ENCODE measurements around the gene AMZ2. TPM values are rescaled to one million over a fixed set of nuclear protein-coding genes. Genes with fewer than 3 reads are reported as not detected.

AMZ2 gene
- total RNA-seq, 1 experiment from 2014 or later: 62.2 TPM

- H3K27ac Mint-ChIP-seq (ENCODE audit: unreplicated experiment): no peak overlapping the region
- TF ChIP-seq, protein P1, sequence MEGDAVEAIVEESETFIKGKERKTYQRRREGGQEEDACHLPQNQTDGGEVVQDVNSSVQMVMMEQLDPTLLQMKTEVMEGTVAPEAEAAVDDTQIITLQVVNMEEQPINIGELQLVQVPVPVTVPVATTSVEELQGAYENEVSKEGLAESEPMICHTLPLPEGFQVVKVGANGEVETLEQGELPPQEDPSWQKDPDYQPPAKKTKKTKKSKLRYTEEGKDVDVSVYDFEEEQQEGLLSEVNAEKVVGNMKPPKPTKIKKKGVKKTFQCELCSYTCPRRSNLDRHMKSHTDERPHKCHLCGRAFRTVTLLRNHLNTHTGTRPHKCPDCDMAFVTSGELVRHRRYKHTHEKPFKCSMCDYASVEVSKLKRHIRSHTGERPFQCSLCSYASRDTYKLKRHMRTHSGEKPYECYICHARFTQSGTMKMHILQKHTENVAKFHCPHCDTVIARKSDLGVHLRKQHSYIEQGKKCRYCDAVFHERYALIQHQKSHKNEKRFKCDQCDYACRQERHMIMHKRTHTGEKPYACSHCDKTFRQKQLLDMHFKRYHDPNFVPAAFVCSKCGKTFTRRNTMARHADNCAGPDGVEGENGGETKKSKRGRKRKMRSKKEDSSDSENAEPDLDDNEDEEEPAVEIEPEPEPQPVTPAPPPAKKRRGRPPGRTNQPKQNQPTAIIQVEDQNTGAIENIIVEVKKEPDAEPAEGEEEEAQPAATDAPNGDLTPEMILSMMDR (IDR thresholded peaks at IDR 0.05; ENCODE audit: unreplicated experiment): no peak
- H3K9me3 Mint-ChIP-seq (ENCODE audit: low read depth, unreplicated experiment): no peaks in the 10 kb centered on the region
- peaks cover 26% of the 10 kb centered on the region for H3K27me3 Mint-ChIP-seq (ENCODE audit: unreplicated experiment)
- CTCF ChIA-PET: no interaction called here
- no peaks in the 10 kb centered on the region for H3K36me3 Mint-ChIP-seq (ENCODE audit: insufficient read depth, unreplicated experiment)
- BruUV-seq (replicated peaks): no TSS peak
- DNase-seq: no peak
- no peaks in the 10 kb centered on the region for H3K4me1 Mint-ChIP-seq (ENCODE audit: low read depth, unreplicated experiment)
- no peak overlapping the region for H3K4me3 Mint-ChIP-seq (ENCODE audit: low read depth, unreplicated experiment)
- intact Hi-C loops (cut with micrococcal nuclease; ENCODE audit: unreplicated experiment): no loop called here
Measured at GRCh38 chr17:68299817-68300216, 52.0 kb downstream of the AMZ2 start.

- no peak for DNase-seq
- H3K27ac Mint-ChIP-seq (ENCODE audit: unreplicated experiment): no peak overlapping the region
- CTCF ChIA-PET: interaction anchor here (0.8 kb wide), 1 partner anchor 9 kb away, joined by 3 read pairs; no protein-coding TSS in a partner anchor
Measured at GRCh38 chr17:68301438-68301959, 53.7 kb downstream of the AMZ2 start.

GRCh38 chr17:68302066-68302564, 54.3 kb downstream of the AMZ2 start:
- DNase-seq: no peak
- Mint-ChIP-seq H3K4me1 (ENCODE audit: low read depth, unreplicated experiment) (no peaks in the 10 kb centered on the region), H3K27me3 (ENCODE audit: unreplicated experiment) (peaks cover 15% of the 10 kb centered on the region), H3K27ac (ENCODE audit: unreplicated experiment) (no peak overlapping the region), H3K36me3 (ENCODE audit: insufficient read depth, unreplicated experiment) (no peaks in the 10 kb centered on the region), H3K9me3 (ENCODE audit: low read depth, unreplicated experiment) (no peaks in the 10 kb centered on the region), H3K4me3 (ENCODE audit: low read depth, unreplicated experiment) (no peak overlapping the region)
- no TSS peak for BruUV-seq (replicated peaks)
- CTCF ChIA-PET: interaction anchor here (0.8 kb wide), 1 partner anchor 10 kb away, joined by 3 read pairs; no protein-coding TSS in a partner anchor
- TF ChIP-seq, protein P1 (IDR thresholded peaks at IDR 0.05; ENCODE audit: unreplicated experiment): no peak
- intact Hi-C loops (cut with micrococcal nuclease; ENCODE audit: unreplicated experiment): no loop called here

More at GRCh38 chr17:68301438-68301959, 53.7 kb downstream of the AMZ2 start:
- H3K4me1 Mint-ChIP-seq (ENCODE audit: low read depth, unreplicated experiment): no peaks in the 10 kb centered on the region
- no peaks in the 10 kb centered on the region for H3K9me3 Mint-ChIP-seq (ENCODE audit: low read depth, unreplicated experiment)
- no peaks in the 10 kb centered on the region for H3K36me3 Mint-ChIP-seq (ENCODE audit: insufficient read depth, unreplicated experiment)
- TF ChIP-seq, protein P1 (IDR thresholded peaks at IDR 0.05; ENCODE audit: unreplicated experiment): no peak
- intact Hi-C loops (cut with micrococcal nuclease; ENCODE audit: unreplicated experiment): no loop called here
- BruUV-seq (replicated peaks): no TSS peak
- H3K27me3 Mint-ChIP-seq (ENCODE audit: unreplicated experiment): peaks cover 21% of the 10 kb centered on the region
- no peak overlapping the region for H3K4me3 Mint-ChIP-seq (ENCODE audit: low read depth, unreplicated experiment)

DNA sequence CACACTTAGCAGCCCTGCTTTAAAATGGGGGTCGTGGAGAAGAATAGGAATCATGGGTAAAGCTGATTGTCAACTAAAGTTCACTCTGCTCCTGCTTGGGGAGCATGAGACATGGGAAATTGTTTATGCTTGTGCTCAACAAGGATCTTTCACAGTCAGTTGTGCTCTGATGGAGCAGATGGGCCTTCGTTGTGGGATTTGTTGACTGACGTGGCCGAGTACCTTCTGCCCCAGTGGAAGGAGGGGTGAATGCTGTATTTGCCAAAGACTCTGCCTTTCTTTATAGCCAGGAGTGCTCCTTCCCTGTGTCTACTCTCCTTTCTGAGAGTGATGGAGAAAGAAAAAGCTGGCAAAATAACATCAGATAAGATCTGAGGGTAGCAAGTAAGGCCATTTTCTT, 54.8 kb downstream of the AMZ2 start:
- Mint-ChIP-seq H3K27ac (ENCODE audit: unreplicated experiment) (no peak overlapping the region), H3K4me3 (ENCODE audit: low read depth, unreplicated experiment) (no peak overlapping the region), H3K27me3 (ENCODE audit: unreplicated experiment) (peaks cover 13% of the 10 kb centered on the region), H3K9me3 (ENCODE audit: low read depth, unreplicated experiment) (no peaks in the 10 kb centered on the region), H3K36me3 (ENCODE audit: insufficient read depth, unreplicated experiment) (no peaks in the 10 kb centered on the region), H3K4me1 (ENCODE audit: low read depth, unreplicated experiment) (no peaks in the 10 kb centered on the region)
- DNase-seq: no peak
- TF ChIP-seq, protein P1 (IDR thresholded peaks at IDR 0.05; ENCODE audit: unreplicated experiment): no peak
- CTCF ChIA-PET: interaction anchor here (0.8 kb wide), 1 partner anchor 11 kb away, joined by 3 read pairs; no protein-coding TSS in a partner anchor
- no TSS peak for BruUV-seq (replicated peaks)
- intact Hi-C loops (cut with micrococcal nuclease; ENCODE audit: unreplicated experiment): no loop called here
